IMR-90 (cell line): Measurements from ENCODE around the gene METTL8. TPM values are rescaled to one million over a fixed set of nuclear protein-coding genes. Genes with fewer than 3 reads are reported as not detected.

Experiments
- ATAC-seq: fragments of 200-7000 bp; cut with Tn5 transposase; 2 replicates; pipeline ENCODE4 v1.9.1; 2020; ENCODE audit warnings: low read depth, mild to moderate bottlenecking, moderate library complexity
- BruUV-seq: library from RNA; stranded (reverse); fragments of 400-500 nt; replicated peaks from 2 replicates; lab custom pipeline; 2021; lab: Mats Ljungman, UMichigan
- CTCF ChIA-PET: fragments of 300-600 bp; formaldehyde crosslinking; extraction: SDS; loops from one replicate; lab custom pipeline; 2021; ENCODE audit warnings: antibody characterized with exemption; lab: Yijun Ruan, JAX
- POLR2A ChIA-PET: fragments of 300-600 bp; sonication (Branson Sonifier 250); formaldehyde crosslinking; loops from one replicate; lab custom pipeline; 2022; ENCODE audit warnings: antibody characterized with exemption; ENCODE audit not compliant: unreplicated experiment; lab: Charles Lee
- DNase-seq: peaks from one replicate; pipeline ENCODE4 v3.0.0; 2013
- H2AFZ ChIP-seq: replicated peaks from 2 replicates; pipeline ENCODE3; 2013; ENCODE audit warnings: low read length, mild to moderate bottlenecking; ENCODE audit not compliant: poor library complexity
- H2AK5ac ChIP-seq: 2 replicates; pipeline ENCODE4 v1.6.1; 2013; ENCODE audit warnings: low read depth, low read length, inconsistent platforms
- H2AK9ac ChIP-seq: replicated peaks from 2 replicates; pipeline ENCODE3; 2013; ENCODE audit warnings: mild to moderate bottlenecking, low read depth, low read length, moderate library complexity; ENCODE audit not compliant: poor library complexity
- H2BK120ac ChIP-seq: 2 replicates; pipeline ENCODE4 v1.6.1; 2013; ENCODE audit warnings: low read depth, low read length, inconsistent platforms
- H2BK15ac ChIP-seq: 3 replicates; pipeline ENCODE4 v1.6.1; 2013; ENCODE audit warnings: low read depth, low read length, inconsistent platforms
- H2BK20ac ChIP-seq: 2 replicates; pipeline ENCODE4 v1.6.1; 2013; ENCODE audit warnings: low read depth, mild to moderate bottlenecking, inconsistent platforms, low read length, moderate library complexity
- H2BK5ac ChIP-seq: 2 replicates; pipeline ENCODE4 v1.6.1; 2013; ENCODE audit warnings: mild to moderate bottlenecking, low read depth, low read length, inconsistent platforms; ENCODE audit not compliant: poor library complexity, severe bottlenecking
- H3K14ac ChIP-seq: replicated peaks from 2 replicates; pipeline ENCODE4 v1.6.1; 2013; ENCODE audit warnings: low read depth, low read length, inconsistent platforms
- H3K18ac ChIP-seq: 2 replicates; pipeline ENCODE4 v1.6.1; 2013; ENCODE audit warnings: low read depth, low read length, control low read depth
- H3K23ac ChIP-seq: 2 replicates; pipeline ENCODE4 v1.6.1; 2013; ENCODE audit warnings: low read depth, low read length, inconsistent platforms
- H3K27ac ChIP-seq: 2 replicates; pipeline ENCODE4 v1.5.1; 2013; ENCODE audit warnings: mild to moderate bottlenecking, control low read depth, low read length; ENCODE audit not compliant: insufficient read depth
- H3K27me3 ChIP-seq: 2 replicates; pipeline ENCODE4 v1.6.1; 2013; ENCODE audit warnings: low read length; ENCODE audit not compliant: control insufficient read depth, insufficient read depth
- H3K36me3 ChIP-seq: 2 replicates; pipeline ENCODE4 v1.6.1; 2013; ENCODE audit warnings: low read length, mixed read lengths; ENCODE audit not compliant: control insufficient read depth, insufficient read depth
- H3K4ac ChIP-seq: 2 replicates; pipeline ENCODE4 v1.6.1; 2013; ENCODE audit warnings: low read depth, low read length, inconsistent platforms
- H3K4me1 ChIP-seq: 2 replicates; pipeline ENCODE4 v1.6.1; 2013; ENCODE audit warnings: low read length, mixed read lengths; ENCODE audit not compliant: control insufficient read depth, insufficient read depth
- H3K4me2 ChIP-seq: 2 replicates; pipeline ENCODE4 v1.6.1; 2013; ENCODE audit warnings: low read depth, mild to moderate bottlenecking, control low read depth, low read length, moderate library complexity
- H3K4me3 ChIP-seq: 2 replicates; pipeline ENCODE4 v1.5.1; 2013; ENCODE audit warnings: low read depth, mild to moderate bottlenecking, control low read depth, low read length, moderate library complexity; ENCODE audit not compliant: insufficient read depth
- H3K56ac ChIP-seq: 2 replicates; pipeline ENCODE4 v1.6.1; 2013; ENCODE audit warnings: low read length, inconsistent platforms; ENCODE audit not compliant: insufficient read depth; ENCODE audit errors: extremely low read depth
- H3K79me1 ChIP-seq, 2 experiments: 2 replicates each; pipeline ENCODE4 v1.6.1; 2013; ENCODE audit warnings: low read length in 2 of 2, inconsistent platforms in 1 of 2, low read depth in 1 of 2
- H3K9ac ChIP-seq: 2 replicates; pipeline ENCODE4 v1.6.1; 2013; ENCODE audit warnings: low read depth, low read length, control low read depth
- H3K9me1 ChIP-seq: 2 replicates; pipeline ENCODE4 v1.6.1; 2013; ENCODE audit warnings: low read length, inconsistent platforms; ENCODE audit not compliant: insufficient read depth
- H3K9me3 ChIP-seq: 2 replicates; pipeline ENCODE4 v1.6.1; 2013; ENCODE audit warnings: low read length; ENCODE audit not compliant: control insufficient read depth, insufficient read depth
- H4K20me1 ChIP-seq: 2 replicates; pipeline ENCODE4 v1.6.1; 2013; ENCODE audit warnings: low read length, inconsistent platforms; ENCODE audit not compliant: insufficient read depth
- H4K5ac ChIP-seq: 2 replicates; pipeline ENCODE4 v1.6.1; 2013; ENCODE audit warnings: mild to moderate bottlenecking, low read depth, low read length, control low read depth
- H4K8ac ChIP-seq, 2 experiments: 2 replicates each; pipeline ENCODE4 v1.6.1; 2013; ENCODE audit warnings: low read depth in 2 of 2, low read length in 2 of 2, control low read depth in 1 of 2, inconsistent platforms in 1 of 2
- H4K91ac ChIP-seq: 2 replicates; pipeline ENCODE4 v1.6.1; 2013; ENCODE audit warnings: low read depth, low read length, inconsistent platforms; ENCODE audit not compliant: insufficient read depth
- CEBPB ChIP-seq: IDR thresholded peaks from 2 replicates; pipeline ENCODE4 v1.6.1; 2012; ENCODE audit warnings: low read depth, low read length, improper control_type of control experiment
- FOS ChIP-seq: fragments of 150-350 bp; IDR thresholded peaks from 2 replicates; pipeline ENCODE4 v1.6.1; 2016; ENCODE audit warnings: low read depth, low read length
- MXI1 ChIP-seq: IDR thresholded peaks from 2 replicates; pipeline ENCODE4 v1.6.1; 2012; ENCODE audit warnings: low read depth, mild to moderate bottlenecking, low read length, moderate library complexity, borderline replicate concordance
- NFE2L2 ChIP-seq: fragments of 150-350 bp; IDR thresholded peaks from 2 replicates; pipeline ENCODE4 v1.6.1; 2016; ENCODE audit warnings: low read depth, mild to moderate bottlenecking, low read length
- RAD21 ChIP-seq: IDR thresholded peaks from 2 replicates; pipeline ENCODE4 v1.6.1; 2012; ENCODE audit warnings: low read length, improper control_type of control experiment
- RCOR1 ChIP-seq: IDR thresholded peaks from 2 replicates; pipeline ENCODE4 v1.6.1; 2012; ENCODE audit warnings: mild to moderate bottlenecking, low read length, improper control_type of control experiment; ENCODE audit not compliant: insufficient replicate concordance
- USF2 ChIP-seq: fragments of 150-350 bp; IDR thresholded peaks from 2 replicates; pipeline ENCODE4 v1.6.1; 2017; ENCODE audit warnings: mild to moderate bottlenecking, antibody characterized with exemption, low read length, low read depth
- WGBS, 2 experiments: methylation state at CpG; one replicate each; pipeline versions ENCODE4 v1.1.5 to v1.1.7; 2013; ENCODE audit warnings: missing lambda C conversion rate in 2 of 2; ENCODE audit not compliant: insufficient read length in 1 of 2; ENCODE audit errors: extremely low coverage in 2 of 2; 5-methylcytosine and 5-hydroxymethylcytosine counted together
- dilution Hi-C: fragments of 300-500 bp; cut with HindIII; formaldehyde crosslinking; loops from one replicate; pipeline ENCODE4 v1.14.3; 2018; ENCODE audit warnings: low sequenced_read_pairs; ENCODE audit not compliant: unreplicated experiment
- in situ Hi-C: fragments of 300-500 bp; cut with MboI; formaldehyde crosslinking; loops from 3 replicates; pipeline ENCODE4 v1.14.3; 2019; ENCODE audit warnings: low sequenced_read_pairs, inconsistent platforms, mixed read lengths
- intact Hi-C: fragments of 100-400 bp; cut with micrococcal nuclease; formaldehyde crosslinking; loops from 2 replicates; pipeline ENCODE4 v1.10.0; 2022
- polyA plus RNA-seq, 3 experiments: library from polyadenylated mRNA; depleted of rRNA; stranded (reverse); fragments of >200 nt; gene quantifications; 2 replicates each; pipeline ENCODE4 v1.2.3, GENCODE V29; 2012; ENCODE audit warnings: low replicate concordance in 1 of 3
- total RNA-seq: library from RNA; depleted of rRNA; stranded (reverse); fragments of >200 nt; gene quantifications from 2 replicates; pipeline ENCODE4 v1.2.3, GENCODE V29; 2012

METTL8 gene
- total and polyA plus RNA-seq, 2 of the 4 experiments (the other 2 are of a cell fraction): 6.9 to 10.6 TPM

GRCh38 chr2:171334171-171334570, 99.6 kb downstream of the METTL8 start:
- Histone ChIP-seq H3K27me3 (no peaks in the 10 kb centered on the region), H3K9me1 (no peaks in the 10 kb centered on the region), H2BK5ac (no peak overlapping the region), H3K79me1 (no peaks in the 10 kb centered on the region), H3K4me1 (no peaks in the 10 kb centered on the region), H4K20me1 (no peaks in the 10 kb centered on the region), H3K9me3 (no peaks in the 10 kb centered on the region), H2AK9ac (no peak overlapping the region), H4K5ac (no peak overlapping the region), H2BK120ac (no peak overlapping the region), H2BK20ac (no peak overlapping the region), H4K8ac (no peak overlapping the region), H3K23ac (no peak overlapping the region), H3K18ac (no peak overlapping the region), H3K27ac (no peak overlapping the region), H3K56ac (no peak overlapping the region; the same call in 1 of the 2 replicates), H3K4me2 (no peak overlapping the region), H3K9ac (no peak overlapping the region), H3K4ac (peak overlapping the region; percentile 5; the same call in 1 of the 2 replicates), H2AFZ (no peak overlapping the region), H2BK15ac (no peak overlapping the region), H2AK5ac (no peak overlapping the region), H4K91ac (no peak overlapping the region), H3K4me3 (no peak overlapping the region), H3K36me3 (no peaks in the 10 kb centered on the region), H3K14ac (0 out of 2 replicates have a peak overlapping the region, but pooled peaks have one; percentile 41)
- no CpG with 5 or more reads among the region's 2 CpGs for WGBS, 2 experiments
- ATAC-seq (no peak), DNase-seq (no peak)
- ChIA-PET POLR2A (no interaction called here), CTCF (interaction anchor here (0.5 to 1.3 kb wide), 2 partner anchors 17 to 154 kb away, joined by 3 to 4 read pairs; no protein-coding TSS in a partner anchor)
- BruUV-seq: no TSS peak
- intact Hi-C loops (loop anchor here (10.0 kb wide), 1 partner anchor 359 kb away; no protein-coding TSS in a partner anchor), in situ Hi-C loops (no loop called here), dilution Hi-C loops (no loop called here)
- TF ChIP-seq RAD21 (no peak), CEBPB (no peak), NFE2L2 (no peak), FOS (no peak), RCOR1 (no peak), USF2 (no peak), MXI1 (no peak)
